Small intestine (tissue), 7 donors: ENCODE measurements around the gene PRKCG. TPM values are rescaled to one million over a fixed set of nuclear protein-coding genes. Genes with fewer than 3 reads are reported as not detected.

ENCODE experiments used
- DNase-seq, 2 donors: peaks; one replicate each; pipeline versions ENCODE4 v3.0.0 to v3.0.0-alpha.2; 2013
- FAIRE-seq: peaks from 2 replicates; lab custom pipeline; 2012; peaks lifted over from hg19 to GRCh38; lab: Jason Lieb, UNC
- H3K27ac ChIP-seq, 3 donors: one replicate each; pipeline ENCODE4 v1.5.1; 2013; ENCODE audit warnings: low read length in 2 of 3, mild to moderate bottlenecking in 2 of 3, control low read depth in 1 of 3, inconsistent platforms in 1 of 3, low read depth in 1 of 3, moderate library complexity in 1 of 3
- H3K27me3 ChIP-seq, 3 donors: one replicate each; pipeline ENCODE4 v1.6.1; 2013; ENCODE audit warnings: low read length in 3 of 3, inconsistent platforms in 1 of 3; ENCODE audit not compliant: control insufficient read depth in 3 of 3, insufficient read depth in 3 of 3
- H3K36me3 ChIP-seq, 3 donors: one replicate each; pipeline ENCODE4 v1.6.1; 2013; ENCODE audit warnings: low read length in 3 of 3, inconsistent platforms in 1 of 3, low read depth in 1 of 3, mild to moderate bottlenecking in 1 of 3, moderate library complexity in 1 of 3; ENCODE audit not compliant: control insufficient read depth in 3 of 3, insufficient read depth in 2 of 3
- H3K4me1 ChIP-seq, 3 donors: one replicate each; pipeline ENCODE4 v1.6.1; 2013; ENCODE audit warnings: low read length in 2 of 3, inconsistent platforms in 1 of 3, low read depth in 1 of 3, mild to moderate bottlenecking in 1 of 3, moderate library complexity in 1 of 3; ENCODE audit not compliant: control insufficient read depth in 3 of 3, insufficient read depth in 2 of 3
- H3K4me3 ChIP-seq, 3 donors: one replicate each; pipeline ENCODE4 v1.5.1; 2013; ENCODE audit warnings: low read length in 3 of 3, control low read depth in 1 of 3, inconsistent platforms in 1 of 3, low read depth in 1 of 3, mild to moderate bottlenecking in 1 of 3, moderate library complexity in 1 of 3
- H3K9me3 ChIP-seq, 2 donors: one replicate each; pipeline ENCODE4 v1.6.1; 2013; ENCODE audit warnings: low read depth in 1 of 2, low read length in 1 of 2; ENCODE audit not compliant: control insufficient read depth in 2 of 2, insufficient read depth in 1 of 2
- WGBS, 3 donors: extraction: QIAGEN DNeasy Blood & Tissue Kit; methylation state at CpG; one replicate each; pipeline ENCODE4 v1.1.7; 2013; 5-methylcytosine and 5-hydroxymethylcytosine counted together
- polyA plus RNA-seq, 4 donors: library from polyadenylated mRNA; stranded (reverse) in 3 of 4; unstranded in 1 of 4; fragments of 200-250 nt in 3 of 4; fragments of 120-200 nt in 1 of 4; gene quantifications; one replicate each; pipeline versions ENCODE4 v1.2.1 to v1.2.3, GENCODE V29; 2013
- donor health status: healthy with polysubstance abuse.
- donor health status: control.
- donor health status: control.
- donor health status: Bipolar disorder and iron deficiency.
- donor health status: healthy.

The PRKCG gene
- polyA plus RNA-seq, 4 donors: 0.07 to 0.90 TPM; not detected in 2

- no peak for FAIRE-seq
- WGBS, 3 donors: 81 to 92% (median 87%) methylated on average over 17 of the region's 17 CpGs
These were observed 6.2 kb upstream of the PRKCG start for GRCh38 chr19:53875602-53876325.

GRCh38 chr19:53876651-53877224 is 5.3 kb upstream of the PRKCG start:
- peaks cover 0 to 10% (median 3%) of the 10 kb centered on the region in 3 donors for H3K4me1 ChIP-seq
- peaks cover 0 to 18% (median 0%) of the 10 kb centered on the region in 3 donors for H3K27me3 ChIP-seq
- no peak for FAIRE-seq
- no peaks in the 10 kb centered on the region for H3K9me3 ChIP-seq
- H3K27ac ChIP-seq: no peak overlapping the region
- no peak overlapping the region for H3K4me3 ChIP-seq
- no peak for DNase-seq
- WGBS, 3 donors: 85 to 93% (median 86%) methylated on average over 5 to 6 of the region's 6 CpGs
- peaks cover 0 to 31% (median 5%) of the 10 kb centered on the region in 3 donors for H3K36me3 ChIP-seq

More at GRCh38 chr19:53875602-53876325, 6.2 kb upstream of the PRKCG start:
- peaks cover 0 to 33% (median 5%) of the 10 kb centered on the region in 3 donors for H3K36me3 ChIP-seq
- H3K4me1 ChIP-seq: peaks cover 0 to 7% (median 7%) of the 10 kb centered on the region in 3 donors
- no peak overlapping the region for H3K4me3 ChIP-seq
- no peaks in the 10 kb centered on the region for H3K9me3 ChIP-seq
- no peak for DNase-seq
- peaks cover 0 to 8% (median 0%) of the 10 kb centered on the region in 3 donors for H3K27me3 ChIP-seq
- H3K27ac ChIP-seq: no peak overlapping the region

- no peak for DNase-seq
- H3K4me3 ChIP-seq: no peak overlapping the region
- peaks cover 0 to 14% (median 3%) of the 10 kb centered on the region in 3 donors for H3K4me1 ChIP-seq
- H3K36me3 ChIP-seq: peaks cover 0 to 28% (median 5%) of the 10 kb centered on the region in 3 donors
- H3K9me3 ChIP-seq: no peaks in the 10 kb centered on the region
- peaks cover 0 to 22% (median 0%) of the 10 kb centered on the region in 3 donors for H3K27me3 ChIP-seq
- 59 to 68% (median 64%) methylated on average over 10 of the region's 10 CpGs for WGBS, 3 donors
- FAIRE-seq: no peak
- peak overlapping the region in 1 of 3 donors; percentile 14 for H3K27ac ChIP-seq
These were observed 4.6 kb upstream of the PRKCG start for GRCh38 chr19:53877361-53877766.

GRCh38 chr19:53878776-53879139 is 3.2 kb upstream of the PRKCG start:
- Histone ChIP-seq H3K4me1 (peaks cover 0 to 15% (median 3%) of the 10 kb centered on the region in 3 donors), H3K36me3 (peaks cover 0 to 17% (median under 1%) of the 10 kb centered on the region in 3 donors), H3K27me3 (peaks cover 0 to 35% (median 8%) of the 10 kb centered on the region in 3 donors), H3K4me3 (peak overlapping the region; percentile 44 to 66 (median 46)), H3K27ac (peak overlapping the region in 1 of 3 donors; percentile 41), H3K9me3 (no peaks in the 10 kb centered on the region)
- DNase-seq (no peak), FAIRE-seq (no peak)
- WGBS, 3 donors: 35 to 46% (median 38%) methylated on average over 12 of the region's 12 CpGs

GRCh38 chr19:53879140-53880081 is 2.6 kb upstream of the PRKCG start:
- no peaks in the 10 kb centered on the region for H3K9me3 ChIP-seq
- peaks cover 0 to 11% (median 0%) of the 10 kb centered on the region in 3 donors for H3K36me3 ChIP-seq
- H3K4me1 ChIP-seq: peaks cover 0 to 15% (median 3%) of the 10 kb centered on the region in 3 donors
- H3K4me3 ChIP-seq: peak overlapping the region; percentile 44 to 66 (median 46)
- H3K27me3 ChIP-seq: peaks cover 4 to 41% (median 14%) of the 10 kb centered on the region in 3 donors
- DNase-seq (peak; percentile 75 to 92), FAIRE-seq (no peak)
- WGBS, 3 donors: 1 to 2% (median 1%) methylated on average over 51 of the region's 51 CpGs
- H3K27ac ChIP-seq: peak overlapping the region in 1 of 3 donors; percentile 62

- Histone ChIP-seq H3K9me3 (no peaks in the 10 kb centered on the region), H3K36me3 (no peaks in the 10 kb centered on the region), H3K27ac (no peak overlapping the region), H3K4me1 (peaks cover 0 to 15% (median 3%) of the 10 kb centered on the region in 3 donors), H3K27me3 (peaks cover 5 to 49% (median 19%) of the 10 kb centered on the region in 3 donors), H3K4me3 (no peak overlapping the region)
- 7 to 28% (median 23%) methylated on average over 5 to 6 of the region's 6 CpGs for WGBS, 3 donors
- DNase-seq (no peak), FAIRE-seq (no peak)
These were observed 1.1 kb upstream of the PRKCG start for GRCh38 chr19:53880711-53881481.

GRCh38 chr19:53882391-53883050 is 524 bp downstream of the PRKCG start:
- no peak for DNase-seq

More at GRCh38 chr19:53882391-53883050, 524 bp downstream of the PRKCG start:
- H3K4me1 ChIP-seq: peaks cover 0 to 15% (median 3%) of the 10 kb centered on the region in 3 donors
- no peak overlapping the region for H3K4me3 ChIP-seq
- peaks cover 5 to 49% (median 19%) of the 10 kb centered on the region in 3 donors for H3K27me3 ChIP-seq
- no peak for FAIRE-seq
- WGBS, 3 donors: 4 to 8% (median 6%) methylated on average over 18 of the region's 18 CpGs
- H3K27ac ChIP-seq: no peak overlapping the region
- no peaks in the 10 kb centered on the region for H3K9me3 ChIP-seq
- no peaks in the 10 kb centered on the region for H3K36me3 ChIP-seq
